SK-N-SH (cell line): ENCODE data around the gene ZBTB3. TPM values are rescaled to one million over a fixed set of nuclear protein-coding genes. Genes with fewer than 3 reads are reported as not detected.

Experiments used
- CTCF ChIA-PET: fragments of 300-600, 350-600 bp; formaldehyde crosslinking; extraction: SDS; loops from one replicate; lab custom pipeline; 2021; lab: Yijun Ruan, JAX
- POLR2A ChIA-PET: fragments of 350-600 bp; sonication (Branson Sonifier 250); formaldehyde crosslinking; extraction: SDS; loops from one replicate; lab custom pipeline; 2020; ENCODE audit warnings: antibody characterized with exemption, inconsistent platforms; lab: Yijun Ruan, JAX
- DNase-seq: peaks from one replicate; pipeline ENCODE4 v3.0.0; 2012
- H2AFZ ChIP-seq: fragments of 200-600 bp; sonication (generic); 2 replicates; pipeline ENCODE4 v1.8.1; 2016; ENCODE audit warnings: antibody characterized with exemption, mild to moderate bottlenecking, low read depth
- H3F3A ChIP-seq: fragments of 200-600 bp; sonication (generic); replicated peaks from 2 replicates; pipeline ENCODE3; 2016; ENCODE audit warnings: antibody characterized with exemption, mild to moderate bottlenecking; ENCODE audit not compliant: insufficient read depth
- H3K27ac ChIP-seq, 2 experiments: fragments of 200-500 bp in 1 of 2; fragments of 200-600 bp in 1 of 2; sonication (Bioruptor generic) in 1 of 2; sonication (generic), shearing (Covaris generic) in 1 of 2; 2 replicates each; pipeline versions ENCODE4 v1.5.1 to v1.6.1; 2014 to 2016; ENCODE audit warnings: low read depth in 2 of 2, inconsistent platforms in 1 of 2, low read length in 1 of 2, mild to moderate bottlenecking in 1 of 2, mixed read lengths in 1 of 2
- H3K27me3 ChIP-seq: fragments of 200-600 bp; sonication (generic), shearing (Covaris generic); 2 replicates; pipeline ENCODE4 v1.6.1; 2016; ENCODE audit warnings: mixed run types; ENCODE audit not compliant: insufficient read depth
- H3K36me3 ChIP-seq, 2 experiments: fragments of 200-500 bp in 1 of 2; fragments of 200-600 bp in 1 of 2; sonication (Bioruptor generic) in 1 of 2; sonication (generic) in 1 of 2; replicated peaks in 1 of 2; 2 replicates each; pipeline versions ENCODE3 to v1.5.1; 2014 to 2016; ENCODE audit warnings: low read length in 1 of 2, mild to moderate bottlenecking in 1 of 2; ENCODE audit not compliant: insufficient read depth in 2 of 2, control insufficient read depth in 1 of 2
- H3K4me1 ChIP-seq, 2 experiments: fragments of 200-500 bp in 1 of 2; fragments of 200-600 bp in 1 of 2; sonication (Bioruptor generic) in 1 of 2; sonication (generic), shearing (Covaris generic) in 1 of 2; 2 replicates each; pipeline versions ENCODE4 v1.5.1 to v1.6.1; 2014 to 2016; ENCODE audit warnings: low read depth in 1 of 2, low read length in 1 of 2, mixed run types in 1 of 2; ENCODE audit not compliant: insufficient read depth in 2 of 2, control insufficient read depth in 1 of 2
- H3K4me2 ChIP-seq: fragments of 200-600 bp; sonication (generic), shearing (Covaris generic); 2 replicates; pipeline ENCODE4 v1.6.1; 2017; ENCODE audit warnings: mixed run types
- H3K4me3 ChIP-seq, 2 experiments: fragments of 200-500 bp in 1 of 2; fragments of 200-600 bp in 1 of 2; sonication (Bioruptor generic) in 1 of 2; sonication (generic), shearing (Covaris generic) in 1 of 2; 2 replicates each; pipeline versions ENCODE4 v1.5.1 to v1.8.1; 2014 to 2016; ENCODE audit warnings: low read depth in 2 of 2, inconsistent platforms in 1 of 2, low read length in 1 of 2, mild to moderate bottlenecking in 1 of 2, mixed read lengths in 1 of 2, moderate library complexity in 1 of 2
- H3K79me2 ChIP-seq: fragments of 200-600 bp; sonication (generic); 2 replicates; pipeline ENCODE4 v1.8.1; 2017; ENCODE audit warnings: mild to moderate bottlenecking; ENCODE audit not compliant: insufficient read depth
- H3K9ac ChIP-seq: fragments of 200-600 bp; sonication (generic); 2 replicates; pipeline ENCODE4 v1.6.1; 2017; ENCODE audit warnings: mixed run types
- H3K9me2 ChIP-seq: fragments of 200-600 bp; sonication (generic); 2 replicates; pipeline ENCODE4 v1.6.1; 2017; ENCODE audit warnings: mixed run types
- H3K9me3 ChIP-seq: fragments of 200-600 bp; sonication (generic); 2 replicates; pipeline ENCODE4 v1.6.1; 2017; ENCODE audit warnings: mixed run types, mild to moderate bottlenecking, moderate library complexity
- H4K20me1 ChIP-seq: fragments of 200-600 bp; sonication (generic); 2 replicates; pipeline ENCODE4 v1.6.1; 2017; ENCODE audit warnings: mild to moderate bottlenecking, mixed run types; ENCODE audit not compliant: insufficient read depth
- CHD2 ChIP-seq: fragments of 150-350 bp; IDR thresholded peaks from 2 replicates; pipeline ENCODE4 v1.6.1; 2018; ENCODE audit warnings: low read length; ENCODE audit not compliant: partially characterized antibody
- ELF1 ChIP-seq: IDR thresholded peaks from 2 replicates; pipeline ENCODE4 v1.4.0; 2012
- EP300 ChIP-seq, 2 experiments: IDR thresholded peaks; 2 replicates each; pipeline versions ENCODE4 v1.4.0 to v1.6.1; 2012; ENCODE audit warnings: borderline replicate concordance in 1 of 2, low read depth in 1 of 2, low read length in 1 of 2
- FOXM1 ChIP-seq: IDR thresholded peaks from 2 replicates; pipeline ENCODE4 v1.4.0; 2012; ENCODE audit warnings: low read depth, mild to moderate bottlenecking
- GABPA ChIP-seq: IDR thresholded peaks from 2 replicates; pipeline ENCODE4 v1.4.0; 2012; ENCODE audit warnings: low read depth, mild to moderate bottlenecking
- JUND ChIP-seq: IDR thresholded peaks from 2 replicates; pipeline ENCODE4 v1.4.0; 2012
- MEF2A ChIP-seq: IDR thresholded peaks from 2 replicates; pipeline ENCODE4 v1.4.0; 2012; ENCODE audit warnings: low read depth, borderline replicate concordance
- PBX3 ChIP-seq: IDR thresholded peaks from 2 replicates; pipeline ENCODE4; 2012
- RAD21 ChIP-seq: IDR thresholded peaks from 2 replicates; pipeline ENCODE4 v1.6.1; 2012; ENCODE audit warnings: mild to moderate bottlenecking, low read length
- REST ChIP-seq: IDR thresholded peaks from 2 replicates; pipeline ENCODE4 v1.6.1; 2012; ENCODE audit warnings: mild to moderate bottlenecking, low read depth, low read length, moderate library complexity
- RFX5 ChIP-seq: IDR thresholded peaks from 2 replicates; pipeline ENCODE4 v1.6.1; 2012; ENCODE audit warnings: mild to moderate bottlenecking, improper control_type of control experiment, low read length
- RXRA ChIP-seq: IDR thresholded peaks from 2 replicates; pipeline ENCODE4 v1.4.0; 2012; ENCODE audit warnings: low read depth, mild to moderate bottlenecking, borderline replicate concordance
- SIN3A ChIP-seq: IDR thresholded peaks from 2 replicates; pipeline ENCODE4 v1.6.1; 2012; ENCODE audit warnings: low read depth, mild to moderate bottlenecking, low read length, moderate library complexity, borderline replicate concordance
- TAF1 ChIP-seq: IDR thresholded peaks from 2 replicates; pipeline ENCODE4 v1.6.1; 2012; ENCODE audit warnings: low read depth, mild to moderate bottlenecking, low read length, moderate library complexity, borderline replicate concordance
- TCF12 ChIP-seq: IDR thresholded peaks from 2 replicates; pipeline ENCODE4 v1.4.0; 2012
- TEAD4 ChIP-seq: IDR thresholded peaks from 2 replicates; pipeline ENCODE4 v1.4.0; 2012; ENCODE audit warnings: mild to moderate bottlenecking, borderline replicate concordance; ENCODE audit not compliant: insufficient read depth
- USF1 ChIP-seq: IDR thresholded peaks from 2 replicates; pipeline ENCODE4 v1.4.0; 2012; ENCODE audit warnings: low read depth, borderline replicate concordance
- USF2 ChIP-seq: fragments of 150-350 bp; IDR thresholded peaks from 2 replicates; pipeline ENCODE4 v1.6.1; 2017; ENCODE audit warnings: antibody characterized with exemption, low read length, low read depth, borderline replicate concordance
- YY1 ChIP-seq: IDR thresholded peaks from 2 replicates; pipeline ENCODE4 v1.4.0; 2012; ENCODE audit warnings: low read depth, mild to moderate bottlenecking
- WGBS: methylation state at CpG from one replicate; pipeline ENCODE4 v1.1.6; 2017; ENCODE audit warnings: low lambda C conversion rate; 5-methylcytosine and 5-hydroxymethylcytosine counted together
- polyA plus RNA-seq, 3 experiments: library from polyadenylated mRNA; depleted of rRNA; stranded (reverse); fragments of >200 nt; gene quantifications; 2 replicates each; pipeline ENCODE4 v1.2.3, GENCODE V29; 2012

The ZBTB3 gene
- polyA plus RNA-seq, 1 of the 3 experiments (the other 2 are of a cell fraction), result 2.1 TPM

GRCh38 chr11:62757846-62758788 lies 4.2 kb upstream of the ZBTB3 start:
- H4K20me1 ChIP-seq, result no peaks in the 10 kb centered on the region
- CTCF ChIA-PET, result interaction anchor here (1.2 to 2.6 kb wide), 3 partner anchors 11 to 46 kb away, joined by 3 to 10 read pairs (median 3); partner anchors contain the start of gene TMEM179B
- no peak overlapping the region for H3K27ac ChIP-seq
- POLR2A ChIA-PET, result no interaction called here
- H3K36me3 ChIP-seq, result peaks cover 0 to 3% of the 10 kb centered on the region in 2 experiments
- H3K4me2 ChIP-seq, result no peak overlapping the region
- WGBS, result 91% methylated on average over 8 of the region's 9 CpGs
- no peak overlapping the region for H3K4me3 ChIP-seq
- H3F3A ChIP-seq, result peaks cover 21% of the 10 kb centered on the region
- H3K79me2 ChIP-seq, result peaks cover 18% of the 10 kb centered on the region
- H3K4me1 ChIP-seq, result peaks cover 14 to 16% of the 10 kb centered on the region in 2 experiments
- no peaks in the 10 kb centered on the region for H3K9me3 ChIP-seq
- no peak for DNase-seq
- TF ChIP-seq TAF1, result no peak
- TF ChIP-seq RFX5, result no peak
- TF ChIP-seq TCF12, result no peak
- no peak for TF ChIP-seq PBX3
- no peak for TF ChIP-seq REST
- TF ChIP-seq TEAD4, result no peak
- TF ChIP-seq RXRA, result no peak
- no peak for TF ChIP-seq USF2
- no peak for TF ChIP-seq SIN3A
- TF ChIP-seq ELF1, result no peak
- no peak for TF ChIP-seq RAD21
- TF ChIP-seq MEF2A, result no peak
- no peak for TF ChIP-seq JUND
- no peak for TF ChIP-seq YY1
- TF ChIP-seq USF1, result no peak
- no peak for TF ChIP-seq CHD2
- no peak for TF ChIP-seq FOXM1
- no peak for TF ChIP-seq GABPA
- no peak for TF ChIP-seq EP300 (IDR thresholded peaks at IDR 0.05; ENCODE audit: borderline replicate concordance in 1 of 2, low read depth in 1 of 2, low read length in 1 of 2)
- no peaks in the 10 kb centered on the region for H3K9me2 ChIP-seq
- H3K27me3 ChIP-seq, result no peaks in the 10 kb centered on the region
- no peak overlapping the region for H3K9ac ChIP-seq
- no peak overlapping the region for H2AFZ ChIP-seq
